Activated CD4-positive, alpha-beta memory T cell treated with anti-CD3 and anti-CD28 coated beads for 36 hours (primary cell): Measurements from ENCODE around the gene BOLA3. TPM values are rescaled to one million over a fixed set of nuclear protein-coding genes. Genes with fewer than 3 reads are reported as not detected.
"Not testable (repeated sequence)": the region's sequence is repeated elsewhere in the genome, so short reads cannot be mapped to it uniquely, and the experiment has no call there.

Experiments
- CTCF ChIA-PET: fragments of 350-600 bp; sonication (Branson Sonifier 250); formaldehyde crosslinking; loops from one replicate; lab custom pipeline; 2021; ENCODE audit warnings: antibody characterized with exemption, inconsistent platforms; lab: Charles Lee
- POLR2A ChIA-PET: fragments of 350-600 bp; sonication (Branson Sonifier 250); formaldehyde crosslinking; loops from one replicate; lab custom pipeline; 2021; ENCODE audit warnings: antibody characterized with exemption; lab: Charles Lee
- DNase-seq: peaks from one replicate; pipeline ENCODE4 v3.0.0-alpha.2; 2020
- H3K27ac Mint-ChIP-seq: one replicate; pipeline ENCODE4 v1.8.0; 2021; ENCODE audit warnings: mixed read lengths
- H3K27me3 Mint-ChIP-seq: one replicate; pipeline ENCODE4 v1.8.0; 2021; ENCODE audit warnings: mixed read lengths
- H3K36me3 Mint-ChIP-seq: one replicate; pipeline ENCODE4 v1.8.0; 2021; ENCODE audit warnings: mixed read lengths
- H3K4me1 Mint-ChIP-seq: one replicate; pipeline ENCODE4 v1.8.0; 2021; ENCODE audit warnings: low read depth, mixed read lengths
- H3K4me3 Mint-ChIP-seq: one replicate; pipeline ENCODE4 v1.8.0; 2021; ENCODE audit warnings: mild to moderate bottlenecking, mixed read lengths
- H3K9me3 Mint-ChIP-seq: one replicate; pipeline ENCODE4 v1.8.0; 2021; ENCODE audit warnings: mixed read lengths
- intact Hi-C: fragments of 100-400 bp; cut with micrococcal nuclease; formaldehyde crosslinking; loops from one replicate; pipeline ENCODE4 v1.15.1; 2023
- total RNA-seq, 2 experiments: library from RNA; stranded (reverse); gene quantifications; one replicate each; pipeline ENCODE4 v1.2.3, GENCODE V29; 2021

Gene BOLA3
- total RNA-seq, 2 experiments from 2014 or later = 97.2 to 99.8 TPM

DNA sequence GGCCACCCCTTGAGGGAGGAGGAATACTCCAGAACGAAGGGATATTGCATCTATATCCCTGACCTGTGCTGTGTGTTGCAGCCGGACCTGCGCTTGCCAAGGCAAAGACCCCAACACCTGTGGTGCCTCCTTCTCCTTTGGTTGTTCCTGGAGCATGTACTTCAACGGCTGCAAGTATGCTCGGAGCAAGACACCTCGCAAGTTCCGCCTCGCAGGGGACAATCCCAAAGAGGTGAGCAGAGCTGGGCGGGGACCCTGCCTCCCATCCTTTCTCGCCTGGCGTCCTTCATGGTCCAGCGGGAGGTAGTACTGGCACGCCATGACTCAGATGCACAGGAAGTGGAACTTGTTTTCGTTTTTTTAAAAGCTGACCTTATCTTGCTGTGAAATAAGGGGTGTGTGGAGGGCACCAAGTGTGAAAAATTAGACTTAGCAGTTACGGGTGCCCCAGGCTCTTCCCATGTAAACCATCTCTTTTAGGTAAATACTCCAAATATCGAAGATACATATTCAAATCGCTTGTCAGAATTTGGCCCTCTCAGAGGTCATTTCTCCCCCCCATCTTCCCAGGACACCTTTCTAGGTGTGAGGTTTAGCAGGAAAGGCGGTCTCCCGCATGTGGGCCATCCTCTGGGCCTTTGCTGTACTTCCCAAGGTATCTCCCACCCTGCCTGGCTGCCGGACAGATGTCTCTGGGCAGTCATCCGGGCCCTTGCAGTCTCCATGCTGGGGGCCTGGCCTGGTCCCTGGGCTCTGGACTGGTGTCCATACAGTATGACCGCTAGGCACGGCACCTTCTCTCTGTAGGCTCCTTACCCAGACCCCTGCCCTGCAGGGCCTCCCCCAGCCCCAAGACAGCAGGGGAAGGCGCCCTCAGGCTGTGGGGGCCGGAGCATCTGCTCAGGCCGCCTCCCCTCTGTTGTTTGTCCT, 57.6 kb downstream of the BOLA3 start:
- DNase-seq = no peak
- intact Hi-C loops = no loop called here
- H3K9me3 Mint-ChIP-seq = no peaks in the 10 kb centered on the region
- no peak overlapping the region for H3K4me3 Mint-ChIP-seq
- H3K27ac Mint-ChIP-seq = no peak overlapping the region
- POLR2A ChIA-PET = no interaction called here
- CTCF ChIA-PET = no interaction called here
- no peaks in the 10 kb centered on the region for H3K27me3 Mint-ChIP-seq
- peaks cover 25% of the 10 kb centered on the region for H3K36me3 Mint-ChIP-seq
- no peaks in the 10 kb centered on the region for H3K4me1 Mint-ChIP-seq

DNA sequence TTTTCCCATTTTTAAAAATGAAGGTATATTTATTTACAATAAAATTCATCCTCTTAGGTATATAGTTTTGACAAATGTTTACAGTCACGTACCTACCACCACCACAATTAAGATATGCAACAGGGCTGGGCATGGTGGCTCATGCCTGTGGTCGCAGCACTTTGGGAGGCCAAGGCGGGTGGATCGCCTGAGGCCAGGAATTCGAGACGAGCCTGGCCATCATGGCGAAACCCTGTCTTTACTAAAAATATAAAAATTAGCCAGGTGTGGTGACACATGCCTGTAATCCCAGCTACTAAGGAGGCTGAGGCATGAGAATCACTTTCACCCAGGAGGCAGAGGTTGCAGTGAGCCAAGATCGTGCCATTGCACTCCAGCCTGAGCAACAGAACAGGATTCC, 59.0 kb downstream of the BOLA3 start:
- POLR2A ChIA-PET, H3K4me1 Mint-ChIP-seq, H3K9me3 Mint-ChIP-seq, H3K4me3 Mint-ChIP-seq, intact Hi-C loops, H3K27me3 Mint-ChIP-seq, DNase-seq, H3K27ac Mint-ChIP-seq: not testable (repeated sequence)
- CTCF ChIA-PET = interaction anchor here (1.2 kb wide), 1 partner anchor 58 kb away, joined by 3 read pairs; no protein-coding TSS in a partner anchor
- H3K36me3 Mint-ChIP-seq = peaks cover 19% of the 10 kb centered on the region

- Mint-ChIP-seq H3K9me3 (no peaks in the 10 kb centered on the region), H3K36me3 (peaks cover 23% of the 10 kb centered on the region), H3K27ac (no peak overlapping the region), H3K4me1 (no peaks in the 10 kb centered on the region), H3K27me3 (no peaks in the 10 kb centered on the region), H3K4me3 (no peak overlapping the region)
- DNase-seq = no peak
- ChIA-PET CTCF (interaction anchor here (1.4 kb wide), 1 partner anchor 180 kb away, joined by 3 read pairs; no protein-coding TSS in a partner anchor), POLR2A (no interaction called here)
- intact Hi-C loops = no loop called here
Measured at GRCh38 chr2:74087696-74088095, 60.0 kb downstream of the BOLA3 start.

GRCh38 chr2:74086021-74086420, 61.7 kb downstream of the BOLA3 start:
- Mint-ChIP-seq H3K4me1 (no peaks in the 10 kb centered on the region), H3K36me3 (peaks cover 27% of the 10 kb centered on the region), H3K27me3 (no peaks in the 10 kb centered on the region), H3K4me3 (no peak overlapping the region), H3K27ac (no peak overlapping the region), H3K9me3 (no peaks in the 10 kb centered on the region)
- intact Hi-C loops = no loop called here
- no peak for DNase-seq
- ChIA-PET POLR2A (no interaction called here), CTCF (no interaction called here)

Other genes with a start within 250 kb of the BOLA3 start
- gene DGUOK, start 221.0 kb downstream of the BOLA3 start, total RNA-seq = 100 to 1,000 TPM; 101 to 102 TPM
- 10 to 100 TPM; 10.5 to 11.8 TPM for gene TET3, start 163.0 kb downstream of the BOLA3 start, total RNA-seq
- 100 to 1,000 TPM; 159 to 170 TPM for gene MOB1A, start 31.0 kb upstream of the BOLA3 start, total RNA-seq
- 100 to 1,000 TPM; 518 to 525 TPM for gene MTHFD2, start 50.7 kb upstream of the BOLA3 start, total RNA-seq
- 1 to 10 TPM; 2.9 to 3.1 TPM for gene SLC4A5, start 195.5 kb upstream of the BOLA3 start, total RNA-seq
- gene DCTN1, start 232.4 kb upstream of the BOLA3 start, total RNA-seq = 10 to 100 TPM; 75.6 to 79.5 TPM